Right hindlimb (tissue), 1 donor: ENCODE measurements around the gene HBEGF.
A peak's percentile ranks its signal among the peaks of the same experiment; 100 is the strongest.

Source experiments
- DNase-seq: peaks from one replicate; pipeline ENCODE4 v3.0.0-alpha.2; 2018

HBEGF gene, protein sequence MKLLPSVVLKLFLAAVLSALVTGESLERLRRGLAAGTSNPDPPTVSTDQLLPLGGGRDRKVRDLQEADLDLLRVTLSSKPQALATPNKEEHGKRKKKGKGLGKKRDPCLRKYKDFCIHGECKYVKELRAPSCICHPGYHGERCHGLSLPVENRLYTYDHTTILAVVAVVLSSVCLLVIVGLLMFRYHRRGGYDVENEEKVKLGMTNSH

DNA sequence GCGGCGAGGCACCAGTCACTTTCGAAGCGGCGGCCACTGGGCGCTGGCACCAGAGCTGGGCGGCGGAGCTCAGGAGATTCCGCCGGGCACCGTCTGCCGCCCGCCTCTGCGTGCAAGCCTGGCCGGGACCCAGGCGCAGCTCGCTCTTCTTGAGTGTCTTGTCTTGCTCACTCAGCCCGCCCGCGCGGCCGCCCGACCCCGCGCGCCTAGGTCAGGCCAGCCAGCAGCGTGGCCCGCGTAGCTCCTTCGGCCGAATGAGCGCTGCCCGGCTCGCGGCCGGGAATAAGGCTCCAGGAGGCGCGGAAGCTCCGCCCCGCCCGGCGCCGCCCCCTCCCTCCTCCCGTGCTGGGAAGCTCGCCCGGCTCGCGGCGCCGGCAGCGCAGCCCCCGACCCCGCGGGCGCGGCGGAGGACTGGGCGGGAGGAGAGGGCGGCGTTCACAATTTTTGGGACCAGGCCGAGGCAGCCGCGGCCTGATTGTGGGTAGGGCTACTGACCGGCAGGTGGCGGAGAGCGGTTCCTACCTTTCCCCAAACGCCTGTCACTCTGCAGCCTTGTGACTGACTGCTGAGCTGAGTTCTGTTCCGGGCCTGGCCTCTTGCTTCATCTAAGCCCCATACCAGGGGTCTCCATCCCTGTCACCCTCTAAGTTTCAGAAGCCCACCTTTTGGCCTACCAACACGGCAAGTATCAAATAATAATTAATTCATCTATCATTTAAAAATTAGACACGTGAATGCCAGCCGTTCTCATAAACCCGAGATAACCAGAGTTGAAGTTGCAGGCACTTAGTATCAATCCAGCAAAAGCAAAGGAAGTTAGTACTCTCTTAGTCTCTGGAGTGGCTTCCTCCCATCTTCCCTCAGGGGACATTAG is at the start of gene HBEGF:
Gene HBEGF (minus strand): TSS at position 256 of the 874 bp plus-strand sequence. CDS start 275 bp downstream, outside the sequence.
- peak; percentile 86 for DNase-seq

DNA sequence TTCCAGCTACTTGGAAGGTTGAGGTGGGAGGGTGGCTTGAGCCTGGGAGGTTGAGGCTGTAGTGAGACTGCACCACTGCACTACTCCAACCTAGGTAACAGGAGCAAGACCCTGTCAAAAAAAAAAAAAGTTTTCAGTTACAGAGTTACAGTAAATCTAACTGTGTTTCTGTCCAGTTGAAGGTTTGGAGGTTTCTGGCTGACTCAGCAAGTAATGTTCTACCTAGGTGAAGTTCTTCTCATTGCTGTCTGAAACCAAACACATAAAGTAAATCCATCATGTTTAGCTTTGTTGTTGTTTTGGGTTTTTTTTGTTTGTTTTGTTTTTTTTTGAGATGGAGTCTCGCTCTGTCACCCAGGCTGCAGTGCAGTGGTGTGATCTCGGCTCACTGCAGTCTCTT is 47.3 kb upstream of the HBEGF start:
- DNase-seq, result no peak

DNA sequence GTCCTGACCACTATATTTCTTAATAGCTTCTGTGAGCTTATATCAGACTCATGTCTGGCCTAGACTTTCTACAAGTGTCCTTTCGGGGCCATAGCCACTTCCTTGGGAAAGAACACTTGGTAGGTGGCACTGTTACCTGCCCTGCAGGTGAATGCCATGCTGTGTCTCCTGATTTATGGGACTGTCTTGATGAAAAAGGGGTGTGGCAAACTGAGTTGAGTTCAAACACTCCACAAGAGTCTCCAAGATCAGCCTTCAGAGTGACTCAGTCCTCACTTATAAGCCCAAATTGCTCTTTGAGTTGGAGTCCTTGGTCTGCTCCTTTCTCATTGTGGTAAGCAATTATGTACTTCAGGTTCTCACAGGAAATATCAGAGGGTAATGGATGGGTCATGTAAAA is 45.3 kb upstream of the HBEGF start:
- no peak for DNase-seq

DNA sequence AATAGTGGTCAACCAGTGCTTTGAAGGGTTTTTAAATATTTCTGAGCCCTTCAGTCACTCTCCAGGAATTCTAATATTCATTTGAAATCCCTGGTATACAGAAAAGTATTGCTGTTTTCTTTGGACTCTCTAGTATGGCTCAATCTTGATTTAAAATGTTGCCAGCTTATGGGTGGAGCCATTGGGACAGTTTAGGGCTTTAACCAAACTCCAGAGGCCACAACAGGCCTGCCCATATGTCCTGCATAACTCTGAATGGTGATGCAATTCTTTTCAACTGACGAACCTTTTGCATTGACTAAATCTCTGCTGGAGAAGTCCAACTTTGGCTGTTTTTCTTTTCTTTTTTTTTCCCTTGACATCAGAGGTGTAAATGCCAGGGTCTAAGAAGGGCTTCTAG is 44.9 kb upstream of the HBEGF start:
- DNase-seq, result no peak

DNA sequence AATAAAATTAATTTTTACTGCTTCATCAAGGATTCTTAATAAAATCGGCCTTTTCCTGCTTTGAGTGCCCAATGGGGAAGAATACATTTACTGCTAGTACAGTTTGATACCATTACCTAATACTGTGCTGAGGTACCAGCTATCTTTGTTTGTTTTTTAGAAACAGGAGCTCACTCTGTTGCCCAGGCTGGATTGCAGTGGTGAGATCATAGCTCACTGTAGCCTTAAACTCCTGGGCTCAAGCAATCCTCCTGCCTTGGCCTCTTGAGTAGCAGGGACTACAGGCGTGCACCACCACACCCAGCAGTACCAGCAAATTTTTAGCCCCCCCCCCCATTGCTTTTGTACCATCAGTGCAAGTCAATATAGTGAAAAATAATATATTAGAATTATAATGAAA is 41.6 kb upstream of the HBEGF start:
- DNase-seq, result no peak

DNA sequence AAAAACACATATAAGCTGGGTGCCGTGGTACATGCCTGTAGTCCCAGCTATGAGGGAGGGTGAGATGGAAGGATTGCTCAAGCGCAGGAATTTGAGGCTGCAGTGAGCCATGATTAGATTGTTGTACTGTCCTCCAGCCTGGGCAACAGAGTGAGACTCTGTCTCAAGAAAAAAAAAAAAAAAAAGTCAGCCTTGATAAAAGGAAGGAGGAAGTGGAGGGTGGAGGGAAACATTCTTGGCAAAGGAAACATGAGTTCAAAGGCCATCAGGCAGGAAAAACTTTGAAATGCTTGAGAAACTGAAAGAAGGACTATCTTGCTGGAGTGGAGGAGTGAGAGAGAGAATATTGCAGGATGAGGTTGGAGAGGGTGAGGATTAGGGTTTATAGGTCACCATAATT is 36.9 kb upstream of the HBEGF start:
- no peak for DNase-seq

DNA sequence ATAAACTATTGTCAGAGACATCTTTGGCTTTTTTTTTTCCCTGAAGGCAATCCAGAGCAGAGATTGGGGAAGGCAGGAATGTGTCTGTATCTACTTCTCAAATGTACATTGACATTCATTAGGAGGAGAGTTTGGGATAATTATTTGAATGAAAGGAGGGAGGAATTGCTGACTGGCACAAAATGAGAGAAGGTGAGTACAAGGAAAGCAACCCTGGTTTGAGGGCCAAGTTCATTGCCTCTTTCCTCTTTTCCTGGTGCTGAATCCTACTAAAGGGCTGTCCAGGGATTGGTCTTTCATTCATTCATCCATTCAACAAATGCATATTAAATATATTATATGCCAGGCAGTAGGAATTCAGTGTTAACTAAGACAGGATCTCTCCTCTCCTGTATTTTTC is 36.5 kb upstream of the HBEGF start:
- no peak for DNase-seq

DNA sequence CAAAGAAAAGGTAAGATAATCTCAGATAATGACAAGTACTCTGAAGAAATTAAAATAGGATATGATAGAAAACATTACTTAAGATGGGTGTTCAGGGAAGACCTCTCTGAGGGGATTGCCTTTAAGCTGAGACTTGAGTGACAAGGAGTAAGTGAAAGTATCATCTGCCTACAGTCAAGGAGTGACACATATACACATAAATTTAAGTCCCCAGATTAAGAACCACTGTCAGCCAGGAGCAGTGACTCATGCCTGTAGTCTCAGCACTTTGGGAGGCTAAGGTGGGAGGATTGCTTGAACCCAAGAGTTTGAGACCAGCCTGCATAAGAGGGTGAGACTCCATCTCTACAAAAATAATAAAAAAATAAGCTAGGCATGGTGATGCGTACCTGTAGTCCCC is 35.6 kb upstream of the HBEGF start:
- DNase-seq, result no peak

DNA sequence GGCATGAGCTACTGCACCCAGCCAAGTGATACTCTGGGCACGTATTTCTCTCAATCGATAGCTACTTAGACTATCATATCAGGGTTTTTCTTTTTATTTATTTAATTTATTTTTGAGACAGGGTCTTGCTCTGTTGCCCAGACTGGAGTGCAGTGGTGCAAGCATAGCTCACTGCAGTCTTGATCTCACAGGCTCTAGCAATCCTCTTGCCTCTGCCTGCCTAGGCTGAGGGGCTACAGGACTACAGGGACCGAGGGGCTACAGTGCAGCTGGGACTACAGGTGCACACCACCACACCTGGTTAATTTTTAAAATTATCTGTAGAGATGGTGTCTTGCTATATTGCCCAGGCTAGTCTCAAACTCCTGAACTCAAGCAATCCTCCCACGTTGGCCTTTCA is 34.9 kb upstream of the HBEGF start:
- no peak for DNase-seq

DNA sequence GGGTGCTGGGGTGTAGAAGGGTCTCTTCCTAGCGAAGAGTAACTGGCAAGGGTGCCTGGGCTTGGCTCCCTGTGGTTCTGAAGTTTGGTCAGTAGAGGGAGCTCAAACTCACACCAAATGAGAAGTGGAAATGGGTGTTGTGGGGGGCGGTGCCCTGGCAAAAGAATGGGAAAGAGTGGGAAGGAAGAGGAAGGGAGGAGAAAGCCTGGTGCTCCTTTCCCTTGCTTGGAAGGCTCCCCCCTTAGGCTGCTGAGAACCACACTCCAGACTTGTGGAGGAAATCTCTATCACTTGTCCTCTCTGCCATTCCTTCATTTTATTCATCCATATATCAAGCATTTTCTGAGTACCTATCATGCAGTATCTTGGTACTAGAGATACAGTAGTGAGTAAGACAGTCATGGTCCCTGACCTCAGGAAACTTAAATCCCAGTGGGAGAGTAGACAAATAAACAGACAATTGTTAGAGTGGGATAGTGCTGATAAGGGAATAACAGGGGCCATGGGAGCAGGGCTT is 26.6 kb upstream of the HBEGF start:
- peak; percentile 88 for DNase-seq

DNA sequence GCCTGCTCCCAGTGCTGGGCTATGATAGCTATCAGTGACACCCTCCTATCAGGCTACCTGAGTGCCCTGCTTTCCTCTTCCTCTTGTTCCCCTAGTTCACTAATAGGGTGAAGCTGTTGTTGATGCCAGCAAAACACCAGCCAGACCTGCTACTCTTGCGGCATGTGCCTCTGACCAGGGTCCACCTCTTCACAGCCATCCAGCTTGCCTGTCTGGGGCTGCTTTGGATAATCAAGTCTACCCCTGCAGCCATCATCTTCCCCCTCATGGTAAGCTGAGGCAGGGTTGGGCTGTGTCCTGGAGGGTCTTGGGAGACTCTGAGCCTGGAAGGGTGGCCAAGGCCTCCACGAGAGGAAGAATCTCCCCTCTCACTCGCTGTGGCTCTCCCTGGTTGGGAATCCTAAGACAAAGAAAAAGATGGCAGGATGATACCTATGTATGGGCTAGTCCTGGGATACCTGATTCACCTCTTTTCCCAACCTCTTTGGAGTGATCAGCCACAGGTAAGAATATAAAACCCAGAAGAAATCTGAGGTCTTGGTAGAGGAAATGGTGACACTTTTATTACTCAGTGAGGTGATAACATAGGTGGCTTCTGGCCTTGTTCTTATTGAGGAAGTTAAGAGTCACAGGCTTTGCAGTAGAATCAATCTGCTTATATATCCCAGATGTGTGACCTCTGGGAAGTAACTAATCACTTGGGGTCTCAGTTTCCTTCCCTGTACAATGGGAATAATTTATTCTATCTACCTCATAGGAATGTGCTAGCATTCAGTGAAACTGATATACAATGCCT is 25.2 kb upstream of the HBEGF start:
- no peak for DNase-seq

DNA sequence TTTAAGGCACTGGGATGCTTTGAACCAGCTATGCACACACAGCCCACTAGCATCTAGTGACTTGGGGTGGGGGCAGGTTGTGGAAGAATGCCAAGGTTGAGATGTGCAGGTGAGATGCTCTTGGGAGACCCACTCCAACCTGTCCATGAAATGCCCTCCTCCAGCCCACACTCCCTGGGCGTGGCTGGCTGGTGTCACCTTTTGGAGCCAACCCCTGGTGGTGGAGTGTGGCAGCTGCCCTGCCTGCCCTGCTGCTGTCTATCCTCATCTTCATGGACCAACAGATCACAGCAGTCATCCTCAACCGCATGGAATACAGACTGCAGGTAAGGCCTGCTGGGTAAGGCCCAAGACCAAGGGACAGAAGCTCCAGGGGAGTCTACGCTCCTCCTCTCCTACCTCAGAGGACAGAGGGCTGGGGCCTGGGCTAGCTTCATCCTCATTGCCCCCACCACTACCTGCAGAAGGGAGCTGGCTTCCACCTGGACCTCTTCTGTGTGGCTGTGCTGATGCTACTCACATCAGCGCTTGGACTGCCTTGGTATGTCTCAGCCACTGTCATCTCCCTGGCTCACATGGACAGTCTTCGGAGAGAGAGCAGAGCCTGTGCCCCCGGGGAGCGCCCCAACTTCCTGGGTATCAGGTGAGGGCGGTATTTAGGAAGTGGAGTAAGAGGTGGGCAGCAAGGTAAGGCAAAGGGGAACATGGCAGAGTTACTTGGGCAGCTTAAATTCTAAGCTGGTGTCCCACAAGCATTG is 21.0 kb upstream of the HBEGF start:
- no peak for DNase-seq

DNA sequence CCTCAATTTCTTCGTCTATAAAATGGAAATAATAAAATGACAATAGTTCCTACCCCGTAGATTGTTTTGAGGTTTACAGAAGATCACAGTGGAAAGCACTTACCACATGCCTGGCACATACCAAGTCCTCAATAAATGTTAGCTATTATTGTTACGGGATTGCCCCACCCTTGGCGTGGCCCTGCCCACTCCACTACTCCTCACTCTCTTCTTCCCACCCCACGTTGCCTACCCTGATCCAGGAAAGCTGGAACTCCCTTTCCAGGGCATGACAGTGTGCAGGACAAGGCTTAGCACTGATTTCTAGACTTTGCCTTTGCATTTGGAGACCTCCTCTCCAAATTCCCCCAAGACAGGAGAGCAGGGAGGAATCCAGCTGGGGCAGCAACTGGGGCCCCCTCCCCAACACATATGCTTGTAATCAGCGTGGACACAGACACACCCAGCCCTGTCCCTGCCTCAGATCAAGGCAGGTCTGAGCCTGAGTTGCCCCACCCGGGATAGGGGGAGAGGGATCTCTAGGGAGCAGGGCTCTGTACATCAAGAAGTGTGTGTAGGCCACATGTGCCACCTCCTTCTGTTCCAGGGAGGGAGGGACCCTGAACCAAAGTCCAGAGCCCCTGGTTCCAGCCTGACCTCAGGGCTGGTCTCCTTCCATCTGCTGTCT is 20.3 kb upstream of the HBEGF start:
- no peak for DNase-seq

DNA sequence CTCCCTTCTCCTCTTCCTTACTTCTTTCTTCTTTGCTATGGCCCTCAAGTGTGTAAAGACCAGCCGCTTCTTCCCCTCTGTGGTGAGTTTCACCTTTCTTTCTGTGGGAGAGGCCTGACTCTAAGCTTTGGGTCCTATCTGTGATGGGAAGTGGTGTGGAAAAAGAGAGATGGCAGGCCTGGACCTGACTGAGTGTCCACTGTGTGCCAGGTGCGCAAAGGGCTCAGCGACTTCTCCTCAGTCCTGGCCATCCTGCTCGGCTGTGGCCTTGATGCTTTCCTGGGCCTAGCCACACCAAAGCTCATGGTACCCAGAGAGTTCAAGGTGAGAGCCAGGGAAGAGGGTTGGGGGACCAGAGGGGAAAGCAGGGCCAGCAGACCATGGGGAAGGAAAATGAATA is 19.5 kb upstream of the HBEGF start:
- no peak for DNase-seq

DNA sequence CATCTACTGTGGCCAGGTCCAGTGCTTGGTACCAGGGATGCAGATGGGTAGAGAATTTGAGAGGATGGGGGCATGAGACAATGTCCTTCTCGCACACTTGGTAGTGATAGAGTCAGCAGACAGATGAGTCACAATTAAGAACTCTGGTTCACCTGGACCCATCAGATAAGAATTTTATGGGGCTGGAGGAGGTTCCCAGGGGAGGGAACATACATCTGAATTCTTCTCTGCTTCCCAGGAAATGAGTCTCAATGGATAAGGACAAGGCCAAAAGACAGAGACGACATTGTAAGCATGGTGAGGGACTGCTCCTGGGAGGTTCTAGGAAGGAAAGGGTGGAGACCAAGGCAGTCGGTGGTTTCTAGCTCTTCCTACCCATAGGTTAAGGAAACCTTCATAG is 18.9 kb upstream of the HBEGF start:
- no peak for DNase-seq

DNA sequence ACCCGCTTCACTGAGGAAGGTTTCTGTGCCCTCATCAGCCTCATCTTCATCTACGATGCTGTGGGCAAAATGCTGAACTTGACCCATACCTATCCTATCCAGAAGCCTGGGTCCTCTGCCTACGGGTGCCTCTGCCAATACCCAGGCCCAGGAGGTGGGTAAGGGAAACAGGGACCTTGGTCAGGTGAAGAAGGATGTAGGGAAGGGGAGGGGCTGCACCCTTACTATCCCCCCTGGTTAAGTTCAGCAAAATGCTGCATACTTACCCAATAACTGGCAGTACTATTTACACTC is 18.0 kb upstream of the HBEGF start:
- no peak for DNase-seq

DNA sequence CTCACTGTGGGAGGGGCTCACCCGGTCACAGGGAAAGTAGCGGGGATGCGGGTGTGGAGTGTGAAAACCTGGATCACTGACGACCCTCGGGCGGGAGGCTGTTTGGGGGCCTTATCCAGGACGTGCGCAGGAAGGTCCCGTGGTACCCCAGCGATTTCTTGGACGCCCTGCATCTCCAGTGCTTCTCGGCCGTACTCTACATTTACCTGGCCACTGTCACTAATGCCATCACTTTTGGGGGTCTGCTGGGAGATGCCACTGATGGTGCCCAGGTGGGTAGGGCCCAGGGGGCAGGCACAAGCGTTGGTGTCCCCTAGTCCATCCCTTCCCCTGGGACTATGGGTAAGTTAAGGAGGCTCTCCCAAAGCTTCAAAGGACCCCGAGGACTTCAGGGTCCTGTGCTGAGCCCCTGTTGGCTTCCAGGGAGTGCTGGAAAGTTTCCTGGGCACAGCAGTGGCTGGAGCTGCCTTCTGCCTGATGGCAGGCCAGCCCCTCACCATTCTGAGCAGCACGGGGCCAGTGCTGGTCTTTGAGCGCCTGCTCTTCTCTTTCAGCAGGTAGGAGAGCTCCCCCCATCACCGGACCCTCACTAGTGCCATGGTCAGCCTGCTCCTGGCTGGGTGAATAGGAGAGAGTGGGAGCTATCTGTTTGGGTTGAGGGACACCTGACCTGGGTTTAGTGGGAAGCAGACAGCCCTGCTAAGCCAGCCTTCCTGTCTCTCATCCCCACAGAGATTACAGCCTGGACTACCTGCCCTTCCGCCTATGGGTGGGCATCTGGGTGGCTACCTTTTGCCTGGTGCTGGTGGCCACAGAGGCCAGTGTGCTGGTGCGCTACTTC is 17.4 kb upstream of the HBEGF start:
- no peak for DNase-seq

DNA sequence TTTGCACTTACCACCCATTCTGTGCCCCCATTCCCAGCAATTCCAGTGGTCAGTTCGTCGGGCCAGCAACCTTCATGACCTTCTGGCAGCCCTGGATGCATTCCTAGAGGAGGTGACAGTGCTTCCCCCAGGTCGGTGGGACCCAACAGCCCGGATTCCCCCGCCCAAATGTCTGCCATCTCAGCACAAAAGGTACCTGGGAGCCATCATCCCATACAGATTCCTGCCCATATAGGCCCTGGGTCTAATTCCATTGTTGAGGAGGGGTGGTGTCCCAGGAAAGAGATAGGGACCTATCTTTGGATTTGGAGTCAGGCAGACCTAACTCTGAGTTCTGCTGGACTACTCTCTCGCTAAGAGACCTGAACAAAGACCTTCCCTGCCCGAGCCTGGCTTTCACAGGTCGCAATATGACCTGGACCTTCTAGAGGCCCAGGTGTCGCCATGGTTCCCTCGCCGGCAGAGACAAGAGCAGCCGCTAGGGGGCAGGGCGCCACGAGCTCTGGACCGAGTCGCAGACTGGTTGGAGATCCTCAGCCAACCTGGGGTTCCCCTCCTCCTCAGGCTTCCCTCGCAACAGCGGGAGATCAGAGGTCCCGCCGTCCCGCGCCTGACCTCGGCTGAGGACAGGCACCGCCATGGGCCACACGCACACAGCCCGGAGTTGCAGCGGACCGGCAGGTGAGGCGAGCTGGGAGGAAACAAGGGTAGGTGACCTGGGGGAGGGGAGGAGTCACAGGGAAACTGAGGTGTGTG is 16.6 kb upstream of the HBEGF start:
- peak; percentile 72 for DNase-seq

DNA sequence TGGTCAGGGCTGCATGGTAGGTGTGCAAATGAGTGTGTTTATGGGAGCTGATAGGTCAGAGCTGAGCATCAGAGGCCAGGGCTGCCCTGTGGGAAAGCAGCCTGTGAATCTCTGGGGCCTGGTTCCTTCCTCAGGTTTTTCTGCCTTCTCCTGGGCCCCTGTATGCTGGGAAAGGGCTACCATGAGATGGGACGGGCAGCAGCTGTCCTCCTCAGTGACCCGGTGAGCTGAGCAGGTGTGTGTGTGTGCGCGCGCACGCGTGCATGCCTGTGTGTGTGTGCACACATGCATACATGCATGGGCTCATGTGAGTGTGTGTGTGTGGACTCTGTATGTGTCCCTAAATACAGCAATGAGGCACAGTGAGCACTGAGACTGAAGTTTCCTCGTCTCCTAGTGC is 15.9 kb upstream of the HBEGF start:
- no peak for DNase-seq

DNA sequence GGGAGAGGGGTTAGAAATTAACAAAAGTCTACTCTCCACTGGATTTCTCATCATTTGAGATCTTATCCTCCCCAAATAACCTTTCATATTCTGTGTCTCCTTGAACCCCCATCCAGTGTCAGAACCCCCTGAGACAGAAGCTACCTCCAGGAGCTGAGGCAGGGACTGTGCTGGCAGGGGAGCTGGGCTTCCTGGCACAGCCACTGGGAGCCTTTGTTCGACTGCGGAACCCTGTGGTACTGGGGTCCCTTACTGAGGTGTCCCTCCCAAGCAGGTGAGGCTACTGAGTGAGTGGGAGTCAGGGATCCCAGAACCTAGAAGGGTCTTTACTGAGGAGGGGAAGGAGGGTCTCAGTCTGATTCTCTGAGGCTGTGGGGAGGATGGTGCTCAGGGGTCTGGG is 15.5 kb upstream of the HBEGF start:
- no peak for DNase-seq
